Vagina (tissue), 2 donors: ENCODE data around the gene XRN1. TPM values are rescaled to one million over a fixed set of nuclear protein-coding genes. Genes with fewer than 3 reads are reported as not detected.
"Not testable (repeated sequence)": the region's sequence is repeated elsewhere in the genome, so short reads cannot be mapped to it uniquely, and the experiment has no call there.

ENCODE experiments used
- DNase-seq, 2 donors: peaks; one replicate each; pipeline ENCODE4 v3.0.0-alpha.2; 2017; ENCODE audit errors: extremely low spot score in 2 of 2
- H3K27ac ChIP-seq: fragments of 200-600 bp; sonication (generic); one replicate; pipeline ENCODE4 v1.5.1; 2019
- H3K27me3 ChIP-seq: fragments of 200-600 bp; sonication (generic); one replicate; pipeline ENCODE4 v1.5.1; 2019
- H3K36me3 ChIP-seq, 2 donors: fragments of 200-600 bp; sonication (generic); one replicate each; pipeline ENCODE4 v1.5.1; 2017 to 2019
- H3K4me1 ChIP-seq: fragments of 200-600 bp; sonication (generic); one replicate; pipeline ENCODE4 v1.5.1; 2019
- H3K4me3 ChIP-seq, 2 donors: fragments of 200-600 bp; sonication (generic); 1 replicate in 1 of 2; 2 replicates in 1 of 2; pipeline ENCODE4 v1.5.1; 2016 to 2019
- H3K9me3 ChIP-seq: fragments of 200-600 bp; sonication (generic); one replicate; pipeline ENCODE4 v1.5.1; 2019
- POLR2A ChIP-seq, 2 donors: fragments of 450-650 bp; IDR thresholded peaks; one replicate each; pipeline ENCODE4 v1.6.1; 2017; ENCODE audit warnings: antibody characterized with exemption in 2 of 2, mild to moderate bottlenecking in 2 of 2, moderate library complexity in 2 of 2
- POLR2AphosphoS5 ChIP-seq, 2 donors: sonication (generic); formaldehyde crosslinking; IDR thresholded peaks; one replicate each; pipeline ENCODE4 v1.9.0; 2017; ENCODE audit warnings: antibody characterized with exemption in 2 of 2, mild to moderate bottlenecking in 2 of 2, low read depth in 1 of 2; ENCODE audit not compliant: insufficient read depth in 1 of 2
- intact Hi-C: fragments of 100-400 bp; cut with DNase I; formaldehyde crosslinking; loops from one replicate; pipeline ENCODE4 v1.15.1; 2023
- total RNA-seq: library from RNA; depleted of rRNA; stranded (reverse); fragments of >200 nt; gene quantifications from one replicate; pipeline ENCODE4 v1.2.3, GENCODE V29; 2016
- TF ChIP-seq, protein P1 (sequence below), 3 experiments: fragments of 450-650 bp in 2 of 3; fragments of 200-600 bp in 1 of 3; sonication (generic) in 1 of 3; IDR thresholded peaks; one replicate each; pipeline ENCODE4 v1.5.1; 2017 to 2019; ENCODE audit warnings: antibody characterized with exemption in 3 of 3, mild to moderate bottlenecking in 2 of 3, moderate library complexity in 2 of 3

The XRN1 gene
- total RNA-seq, 1 donor from 2014 or later, result 45.7 TPM

DNA sequence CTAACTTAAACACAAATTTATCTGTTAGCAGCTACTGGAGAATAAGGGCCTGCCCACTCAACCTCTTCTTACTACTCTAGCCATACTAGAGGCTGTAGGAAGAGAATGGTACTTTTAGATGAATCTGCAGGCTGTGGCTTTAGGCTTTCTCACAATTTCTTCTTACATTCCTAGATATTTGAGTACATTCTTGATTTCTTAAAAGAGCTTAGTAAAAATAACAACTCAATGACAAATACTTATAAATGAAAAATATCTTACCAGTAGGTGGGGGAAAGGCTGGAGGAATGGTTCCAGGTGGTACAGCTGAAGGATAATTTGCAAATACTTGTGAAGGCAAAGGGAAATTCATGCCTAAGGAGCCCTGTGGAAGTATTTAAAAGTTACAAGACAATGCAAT lies 129.5 kb downstream of the XRN1 start:
- no peak overlapping the region for H3K27ac ChIP-seq
- no peak overlapping the region for H3K4me3 ChIP-seq
- intact Hi-C loops, result no loop called here
- TF ChIP-seq, protein P1, sequence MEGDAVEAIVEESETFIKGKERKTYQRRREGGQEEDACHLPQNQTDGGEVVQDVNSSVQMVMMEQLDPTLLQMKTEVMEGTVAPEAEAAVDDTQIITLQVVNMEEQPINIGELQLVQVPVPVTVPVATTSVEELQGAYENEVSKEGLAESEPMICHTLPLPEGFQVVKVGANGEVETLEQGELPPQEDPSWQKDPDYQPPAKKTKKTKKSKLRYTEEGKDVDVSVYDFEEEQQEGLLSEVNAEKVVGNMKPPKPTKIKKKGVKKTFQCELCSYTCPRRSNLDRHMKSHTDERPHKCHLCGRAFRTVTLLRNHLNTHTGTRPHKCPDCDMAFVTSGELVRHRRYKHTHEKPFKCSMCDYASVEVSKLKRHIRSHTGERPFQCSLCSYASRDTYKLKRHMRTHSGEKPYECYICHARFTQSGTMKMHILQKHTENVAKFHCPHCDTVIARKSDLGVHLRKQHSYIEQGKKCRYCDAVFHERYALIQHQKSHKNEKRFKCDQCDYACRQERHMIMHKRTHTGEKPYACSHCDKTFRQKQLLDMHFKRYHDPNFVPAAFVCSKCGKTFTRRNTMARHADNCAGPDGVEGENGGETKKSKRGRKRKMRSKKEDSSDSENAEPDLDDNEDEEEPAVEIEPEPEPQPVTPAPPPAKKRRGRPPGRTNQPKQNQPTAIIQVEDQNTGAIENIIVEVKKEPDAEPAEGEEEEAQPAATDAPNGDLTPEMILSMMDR (IDR thresholded peaks at IDR 0.05), result no peak
- no peak for TF ChIP-seq POLR2A (IDR thresholded peaks at IDR 0.05)
- TF ChIP-seq POLR2AphosphoS5 (IDR thresholded peaks at IDR 0.05; ENCODE audit: insufficient read depth in 1 of 2, low read depth in 1 of 2), result no peak
- H3K27me3 ChIP-seq, result no peaks in the 10 kb centered on the region
- H3K9me3 ChIP-seq, result no peaks in the 10 kb centered on the region
- no peak for DNase-seq
- no peaks in the 10 kb centered on the region for H3K4me1 ChIP-seq
- peaks cover 3 to 19% of the 10 kb centered on the region in 2 donors for H3K36me3 ChIP-seq

DNA sequence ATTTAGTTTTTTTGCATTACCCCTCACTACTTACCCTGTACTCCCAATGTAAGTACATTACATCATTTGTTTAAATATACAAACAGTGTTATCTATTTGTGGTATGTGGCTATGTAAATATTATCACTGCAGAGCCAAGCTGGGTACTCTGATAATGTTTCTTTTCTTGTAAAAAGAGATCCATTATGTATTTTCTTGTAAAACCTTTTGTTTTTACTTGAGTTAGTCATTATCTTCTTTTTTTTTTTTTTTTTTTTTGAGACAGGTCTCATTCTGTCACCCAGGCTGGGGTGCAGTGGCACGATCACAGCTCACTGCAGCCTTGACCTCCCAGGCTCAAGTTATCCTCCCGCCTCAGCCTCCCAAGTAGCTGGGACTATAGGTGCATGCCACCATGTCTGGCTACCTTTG lies 131.9 kb downstream of the XRN1 start:
- H3K27me3 ChIP-seq, DNase-seq, H3K4me1 ChIP-seq, H3K9me3 ChIP-seq, intact Hi-C loops, H3K27ac ChIP-seq, H3K4me3 ChIP-seq: not testable (repeated sequence)
- H3K36me3 ChIP-seq, result peaks cover 3 to 27% of the 10 kb centered on the region in 2 donors

DNA sequence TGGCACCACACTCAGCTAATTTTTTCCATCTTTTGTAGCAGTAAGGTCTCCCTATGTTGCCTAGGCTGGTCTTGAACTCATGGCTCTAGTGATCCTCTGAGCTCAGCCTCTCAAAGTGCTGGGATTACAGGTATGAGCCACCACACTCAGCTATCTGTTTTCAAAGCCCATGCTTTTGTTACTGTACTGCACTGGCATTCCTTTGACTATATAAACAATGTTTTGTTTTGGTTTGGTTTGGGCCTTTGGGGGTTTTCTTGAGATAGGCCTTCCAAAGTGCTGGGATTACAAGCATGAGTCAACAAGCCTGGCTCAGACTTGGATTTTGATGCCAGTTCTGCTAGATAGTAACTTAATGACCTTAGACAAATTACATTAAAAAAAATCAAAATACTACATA lies 132.8 kb downstream of the XRN1 start:
- Histone ChIP-seq H3K27me3 (no peaks in the 10 kb centered on the region), H3K4me1 (no peaks in the 10 kb centered on the region), H3K27ac (no peak overlapping the region), H3K36me3 (peaks cover 3 to 27% of the 10 kb centered on the region in 2 donors), H3K4me3 (no peak overlapping the region), H3K9me3 (no peaks in the 10 kb centered on the region)
- DNase-seq, result no peak
- TF ChIP-seq POLR2AphosphoS5 (IDR thresholded peaks at IDR 0.05; ENCODE audit: insufficient read depth in 1 of 2, low read depth in 1 of 2) (no peak), POLR2A (IDR thresholded peaks at IDR 0.05) (no peak)
- TF ChIP-seq, protein P1 (IDR thresholded peaks at IDR 0.05), result no peak
- intact Hi-C loops, result no loop called here

DNA sequence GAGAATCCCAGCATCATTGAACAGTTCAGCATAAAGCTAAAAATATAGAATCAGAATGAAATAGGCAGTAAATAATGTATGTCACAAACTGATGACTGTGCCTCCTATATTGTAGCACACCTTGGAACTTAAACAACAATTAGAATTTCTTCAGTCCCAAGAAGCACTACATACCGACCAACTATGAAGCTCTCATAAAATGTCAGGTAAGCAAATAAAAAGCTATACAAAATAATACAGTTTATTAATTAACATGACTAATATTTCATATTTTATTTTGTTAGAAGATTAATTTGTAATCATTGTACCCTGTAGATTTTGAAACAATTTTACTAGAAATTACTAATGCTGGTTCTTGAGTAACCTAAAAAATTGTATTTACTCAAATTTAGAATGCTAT lies 137.4 kb downstream of the XRN1 start:
- DNase-seq, result no peak
- H3K27me3 ChIP-seq, result no peaks in the 10 kb centered on the region
- H3K36me3 ChIP-seq, result peaks cover 0 to 24% of the 10 kb centered on the region in 2 donors
- intact Hi-C loops, result no loop called here
- H3K9me3 ChIP-seq, result no peaks in the 10 kb centered on the region
- no peak overlapping the region for H3K4me3 ChIP-seq
- no peaks in the 10 kb centered on the region for H3K4me1 ChIP-seq
- no peak overlapping the region for H3K27ac ChIP-seq
- TF ChIP-seq POLR2A (IDR thresholded peaks at IDR 0.05) (no peak), POLR2AphosphoS5 (IDR thresholded peaks at IDR 0.05; ENCODE audit: insufficient read depth in 1 of 2, low read depth in 1 of 2) (no peak)
- TF ChIP-seq, protein P1 (IDR thresholded peaks at IDR 0.05), result no peak

DNA sequence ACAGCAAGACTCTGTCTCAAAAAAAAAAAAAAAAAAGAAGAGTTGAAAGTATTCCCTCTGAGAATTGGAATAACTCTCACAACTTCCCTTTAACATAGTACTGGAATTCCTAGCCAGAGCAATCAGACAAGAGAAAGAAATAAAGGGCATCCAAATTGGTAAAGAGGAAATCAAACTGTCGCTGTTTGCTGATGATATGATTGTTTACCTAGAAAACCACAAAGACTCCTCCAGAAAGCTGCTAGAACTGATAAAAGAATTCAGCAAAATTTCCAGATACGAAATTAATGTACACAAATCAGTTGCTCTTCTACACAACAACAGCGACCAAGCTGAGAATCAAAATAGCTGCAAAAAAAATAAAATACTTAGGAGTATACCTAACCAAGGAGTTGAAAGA lies 145.0 kb downstream of the XRN1 start:
- H3K36me3 ChIP-seq, H3K4me3 ChIP-seq, intact Hi-C loops, H3K4me1 ChIP-seq, H3K27ac ChIP-seq, DNase-seq, H3K27me3 ChIP-seq: not testable (repeated sequence)
- H3K9me3 ChIP-seq, result peaks cover 15% of the 10 kb centered on the region

DNA sequence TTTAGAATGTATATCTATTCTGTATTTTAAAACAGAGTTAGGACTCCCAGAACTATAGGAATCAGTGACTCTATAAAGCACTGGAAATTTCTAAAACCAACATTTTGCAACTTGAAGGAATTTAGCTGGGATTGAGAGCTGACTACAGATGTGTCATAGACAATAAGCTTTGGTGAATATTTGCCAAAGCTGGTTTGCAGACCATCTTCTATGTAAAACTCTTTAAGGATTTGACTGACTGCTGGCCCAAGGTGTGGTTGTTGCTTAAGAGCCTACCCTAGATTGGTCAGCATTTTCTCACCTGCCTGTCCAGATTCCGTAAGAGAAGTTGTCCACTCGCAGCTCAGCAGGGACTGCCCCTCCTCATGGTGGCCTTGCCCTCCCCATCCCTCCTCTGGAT lies 149.2 kb downstream of the XRN1 start:
- Histone ChIP-seq H3K27me3 (no peaks in the 10 kb centered on the region), H3K9me3 (peaks cover 6% of the 10 kb centered on the region), H3K4me1 (no peaks in the 10 kb centered on the region), H3K4me3 (no peak overlapping the region), H3K27ac (no peak overlapping the region), H3K36me3 (no peaks in the 10 kb centered on the region)
- TF ChIP-seq, protein P1 (IDR thresholded peaks at IDR 0.05), result no peak
- TF ChIP-seq POLR2A (IDR thresholded peaks at IDR 0.05), result no peak
- no peak for TF ChIP-seq POLR2AphosphoS5 (IDR thresholded peaks at IDR 0.05; ENCODE audit: insufficient read depth in 1 of 2, low read depth in 1 of 2)
- DNase-seq, result no peak
- intact Hi-C loops, result no loop called here
